CD14-positive monocyte (primary cell): ENCODE measurements around the gene IFITM2. TPM values are rescaled to one million over a fixed set of nuclear protein-coding genes. Genes with fewer than 3 reads are reported as not detected.
"Not testable (repeated sequence)": the region's sequence is repeated elsewhere in the genome, so short reads cannot be mapped to it uniquely, and the experiment has no call there.

Experiments used
- DNase-seq, 3 donors: peaks; one replicate each; pipeline ENCODE4 v3.0.0-alpha.2; 2011 to 2022
- H2AFZ ChIP-seq: 2 replicates; pipeline ENCODE4 v1.6.0; 2012; ENCODE audit warnings: mild to moderate bottlenecking, low read depth, low read length, inconsistent platforms; ENCODE audit not compliant: insufficient read depth, poor library complexity, severe bottlenecking
- H3K27ac ChIP-seq, 2 donors: 1 replicate in 1 of 2; 2 replicates in 1 of 2; pipeline ENCODE4 v1.5.1; 2012 to 2013; ENCODE audit warnings: low read length in 2 of 2, control low read depth in 1 of 2, inconsistent platforms in 1 of 2, low read depth in 1 of 2, mild to moderate bottlenecking in 1 of 2
- H3K27me3 ChIP-seq, 2 donors: one replicate each; pipeline versions ENCODE4 v1.6.0 to v1.6.1; 2011 to 2013; ENCODE audit warnings: low read length in 2 of 2; ENCODE audit not compliant: control insufficient read depth in 2 of 2, insufficient read depth in 2 of 2
- H3K36me3 ChIP-seq, 2 donors: replicated peaks in 1 of 2; 1 replicate in 1 of 2; 2 replicates in 1 of 2; pipeline versions ENCODE4 v1.5.1 to v1.6.1; 2012 to 2013; ENCODE audit warnings: low read length in 2 of 2, control low read depth in 1 of 2, inconsistent platforms in 1 of 2, mild to moderate bottlenecking in 1 of 2; ENCODE audit not compliant: insufficient read depth in 2 of 2, control insufficient read depth in 1 of 2
- H3K4me1 ChIP-seq, 2 donors: 1 replicate in 1 of 2; 2 replicates in 1 of 2; pipeline versions ENCODE4 v1.5.1 to v1.6.1; 2012 to 2013; ENCODE audit warnings: low read length in 2 of 2, control low read depth in 1 of 2, inconsistent platforms in 1 of 2, mild to moderate bottlenecking in 1 of 2, moderate library complexity in 1 of 2; ENCODE audit not compliant: insufficient read depth in 2 of 2, control insufficient read depth in 1 of 2
- H3K4me2 ChIP-seq: replicated peaks from 2 replicates; pipeline ENCODE3; 2012; ENCODE audit warnings: low read length, moderate library complexity, mild to moderate bottlenecking; ENCODE audit not compliant: poor library complexity, severe bottlenecking; ENCODE audit errors: extremely low read depth
- H3K4me3 ChIP-seq, 3 experiments: fragments of 200-600 bp in 1 of 3; sonication (generic) in 1 of 3; replicated peaks in 1 of 3; 1 replicate in 2 of 3; 2 replicates in 1 of 3; pipeline ENCODE4 v1.5.1; 2011 to 2013; ENCODE audit warnings: low read length in 3 of 3, mild to moderate bottlenecking in 3 of 3, control low read depth in 2 of 3, low read depth in 2 of 3, inconsistent platforms in 1 of 3, moderate library complexity in 1 of 3
- H3K79me2 ChIP-seq: 2 replicates; pipeline ENCODE4 v1.6.0; 2012; ENCODE audit warnings: mild to moderate bottlenecking, control low read depth, inconsistent platforms, low read length, moderate library complexity; ENCODE audit not compliant: insufficient read depth
- H3K9ac ChIP-seq: 2 replicates; pipeline ENCODE4 v1.6.0; 2017; ENCODE audit warnings: low read length, mild to moderate bottlenecking; ENCODE audit not compliant: insufficient read depth, poor library complexity, severe bottlenecking
- H3K9me3 ChIP-seq, 2 donors: replicated peaks in 1 of 2; 1 replicate in 1 of 2; 2 replicates in 1 of 2; pipeline versions ENCODE4 v1.5.1 to v1.6.1; 2012 to 2013; ENCODE audit warnings: low read length in 2 of 2, control low read depth in 1 of 2; ENCODE audit not compliant: control insufficient read depth in 1 of 2, insufficient read depth in 1 of 2
- H4K20me1 ChIP-seq: 2 replicates; pipeline ENCODE4 v1.6.0; 2012; ENCODE audit warnings: mild to moderate bottlenecking, low read length, control low read depth, moderate library complexity; ENCODE audit not compliant: insufficient read depth
- H3K27ac Mint-ChIP-seq, 7 donors: one replicate each; pipeline ENCODE4 v1.8.0; 2020; ENCODE audit warnings: mild to moderate bottlenecking in 7 of 7, mixed read lengths in 7 of 7, moderate library complexity in 6 of 7, inconsistent platforms in 2 of 7
- H3K27me3 Mint-ChIP-seq, 3 donors: one replicate each; pipeline ENCODE4 v1.8.0; 2021 to 2022; ENCODE audit warnings: low read depth in 3 of 3, mild to moderate bottlenecking in 3 of 3, mixed read lengths in 3 of 3, moderate library complexity in 3 of 3, inconsistent platforms in 1 of 3
- H3K36me3 Mint-ChIP-seq, 2 donors: one replicate each; pipeline ENCODE4 v1.8.0; 2020; ENCODE audit warnings: mixed read lengths in 2 of 2, inconsistent platforms in 1 of 2, mild to moderate bottlenecking in 1 of 2
- H3K4me1 Mint-ChIP-seq: one replicate; pipeline ENCODE4 v1.8.0; 2020; ENCODE audit warnings: mild to moderate bottlenecking, mixed read lengths
- H3K4me3 Mint-ChIP-seq, 2 donors: one replicate each; pipeline ENCODE4 v1.8.0; 2020; ENCODE audit warnings: mild to moderate bottlenecking in 2 of 2, mixed read lengths in 2 of 2, moderate library complexity in 1 of 2
- H3K9me3 Mint-ChIP-seq, 7 donors: one replicate each; pipeline ENCODE4 v1.8.0; 2020 to 2022; ENCODE audit warnings: mixed read lengths in 7 of 7, mild to moderate bottlenecking in 6 of 7, moderate library complexity in 6 of 7, inconsistent platforms in 2 of 7
- CTCF ChIP-seq: fragments of 200-600 bp; IDR thresholded peaks from one replicate; pipeline ENCODE4 v1.8.0; 2022; ENCODE audit warnings: antibody characterized with exemption, mild to moderate bottlenecking
- WGBS: methylation state at CpG from one replicate; pipeline ENCODE4 v1.1.5; 2013; ENCODE audit warnings: missing lambda C conversion rate; ENCODE audit not compliant: insufficient coverage; 5-methylcytosine and 5-hydroxymethylcytosine counted together
- intact Hi-C, 2 donors: fragments of 100-400 bp; cut with micrococcal nuclease; formaldehyde crosslinking; loops; one replicate each; pipeline versions ENCODE4 v1.15.0 to v1.15.1; 2023
- polyA plus RNA-seq, 3 donors: library from polyadenylated mRNA; depleted of rRNA in 1 of 3; unstranded in 2 of 3; stranded (reverse) in 1 of 3; fragments of 300-500 nt in 2 of 3; fragments of >200 nt in 1 of 3; fragmentation: Illumina TruSeq in 2 of 3; gene quantifications; 1 replicate in 2 of 3; 2 replicates in 1 of 3; pipeline ENCODE4 v1.2.3, GENCODE V29; 2012 to 2021

Gene IFITM2
- polyA plus RNA-seq, 3 donors = 625 to 1,147 (median 705) TPM

GRCh38 chr11:285894-286220, 21.8 kb upstream of the IFITM2 start:
- Histone ChIP-seq H3K4me2 (no peak overlapping the region), H3K9me3 (peaks cover 0 to 13% of the 10 kb centered on the region in 2 donors), H3K36me3 (no peaks in the 10 kb centered on the region), H4K20me1 (peaks cover 5% of the 10 kb centered on the region), H3K4me1 (peaks cover 23 to 31% of the 10 kb centered on the region in 2 donors), H3K9ac (no peak overlapping the region), H3K79me2 (no peaks in the 10 kb centered on the region), H3K4me3 (no peak overlapping the region), H2AFZ (no peak overlapping the region), H3K27ac (no peak overlapping the region), H3K27me3 (peaks cover 20 to 48% of the 10 kb centered on the region in 2 donors)
- Mint-ChIP-seq H3K4me3 (peak overlapping the region in 1 of 2 donors; percentile 21), H3K4me1 (peaks cover 29% of the 10 kb centered on the region), H3K27me3 (peaks cover 55 to 82% (median 59%) of the 10 kb centered on the region in 3 donors), H3K36me3 (peaks cover 7 to 19% of the 10 kb centered on the region in 2 donors), H3K27ac (no peak overlapping the region), H3K9me3 (peaks cover 0 to 24% (median 10%) of the 10 kb centered on the region in 7 donors)
- no peak for DNase-seq
- no peak for TF ChIP-seq CTCF
- 100% methylated on average over 1 of the region's 8 CpGs for WGBS
- intact Hi-C loops = loop anchor here in 1 of 2 donors (5.0 kb wide), 1 partner anchor 34 kb away; no protein-coding TSS in a partner anchor

GRCh38 chr11:286977-287820, 20.4 kb upstream of the IFITM2 start:
- not testable (repeated sequence) for H3K4me3 ChIP-seq, H2AFZ ChIP-seq, H3K36me3 ChIP-seq, H3K9ac ChIP-seq, H3K9me3 ChIP-seq, DNase-seq, H3K79me2 ChIP-seq, H3K27ac ChIP-seq, H3K27ac Mint-ChIP-seq, H4K20me1 ChIP-seq
- intact Hi-C loops = loop anchor here in 1 of 2 donors (5.0 kb wide), 1 partner anchor 35 kb away; no protein-coding TSS in a partner anchor
- Mint-ChIP-seq H3K4me1 (peaks cover 19% of the 10 kb centered on the region), H3K4me3 (peak overlapping the region; percentile 25 to 95), H3K36me3 (peaks cover 4 to 18% of the 10 kb centered on the region in 2 donors), H3K9me3 (peaks cover 0 to 12% (median 6%) of the 10 kb centered on the region in 7 donors), H3K27me3 (peaks cover 42 to 69% (median 45%) of the 10 kb centered on the region in 3 donors)
- WGBS = 77% methylated on average over 16 of the region's 27 CpGs
- Histone ChIP-seq H3K4me1 (peaks cover 14 to 20% of the 10 kb centered on the region in 2 donors), H3K27me3 (peaks cover 7 to 34% of the 10 kb centered on the region in 2 donors), H3K4me2 (peak overlapping the region; percentile 92)
